DND-41 (cell line): ENCODE measurements around the gene HMCN1.

Experiments
- EZH2 ChIP-seq: IDR thresholded peaks from 3 replicates; pipeline ENCODE4 v1.6.1; 2012; ENCODE audit warnings: borderline replicate concordance, low read depth, mild to moderate bottlenecking, moderate library complexity, low read length, inconsistent platforms; ENCODE audit not compliant: severe bottlenecking
- TF ChIP-seq, protein P1 (sequence below): IDR thresholded peaks from 2 replicates; pipeline ENCODE4 v1.5.1; 2012; ENCODE audit warnings: borderline replicate concordance, low read length, moderate library complexity, mild to moderate bottlenecking; ENCODE audit not compliant: poor library complexity, severe bottlenecking; ENCODE audit errors: extremely low read depth

DNA sequence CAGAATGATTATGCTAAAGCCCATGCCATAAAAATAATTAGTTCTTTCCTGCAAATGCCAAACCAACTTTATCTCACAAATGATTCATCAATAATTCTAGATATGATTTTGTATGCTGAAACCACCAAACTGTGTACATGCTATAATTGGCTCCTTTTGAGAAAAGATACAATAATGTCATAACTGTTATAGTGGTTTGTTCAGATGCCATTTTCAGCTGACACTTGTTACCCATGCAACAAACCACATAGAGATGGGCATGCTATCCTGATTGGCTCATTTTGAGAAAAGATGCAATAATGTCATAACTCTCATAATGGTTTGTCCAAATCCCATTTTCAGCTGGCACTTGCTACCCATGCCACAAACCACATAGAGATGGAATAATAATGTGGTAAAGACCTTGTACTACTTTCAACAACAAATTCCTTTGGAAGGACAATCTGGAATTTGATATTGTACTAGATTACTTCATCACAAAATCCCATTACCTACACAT is 357.1 kb downstream of the HMCN1 start:
- TF ChIP-seq, protein P1, sequence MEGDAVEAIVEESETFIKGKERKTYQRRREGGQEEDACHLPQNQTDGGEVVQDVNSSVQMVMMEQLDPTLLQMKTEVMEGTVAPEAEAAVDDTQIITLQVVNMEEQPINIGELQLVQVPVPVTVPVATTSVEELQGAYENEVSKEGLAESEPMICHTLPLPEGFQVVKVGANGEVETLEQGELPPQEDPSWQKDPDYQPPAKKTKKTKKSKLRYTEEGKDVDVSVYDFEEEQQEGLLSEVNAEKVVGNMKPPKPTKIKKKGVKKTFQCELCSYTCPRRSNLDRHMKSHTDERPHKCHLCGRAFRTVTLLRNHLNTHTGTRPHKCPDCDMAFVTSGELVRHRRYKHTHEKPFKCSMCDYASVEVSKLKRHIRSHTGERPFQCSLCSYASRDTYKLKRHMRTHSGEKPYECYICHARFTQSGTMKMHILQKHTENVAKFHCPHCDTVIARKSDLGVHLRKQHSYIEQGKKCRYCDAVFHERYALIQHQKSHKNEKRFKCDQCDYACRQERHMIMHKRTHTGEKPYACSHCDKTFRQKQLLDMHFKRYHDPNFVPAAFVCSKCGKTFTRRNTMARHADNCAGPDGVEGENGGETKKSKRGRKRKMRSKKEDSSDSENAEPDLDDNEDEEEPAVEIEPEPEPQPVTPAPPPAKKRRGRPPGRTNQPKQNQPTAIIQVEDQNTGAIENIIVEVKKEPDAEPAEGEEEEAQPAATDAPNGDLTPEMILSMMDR = no peak
- TF ChIP-seq EZH2 = no peak
